ENCODE results near the gene EFHC1. TPM values are rescaled to one million over a fixed set of nuclear protein-coding genes. Genes with fewer than 3 reads are reported as not detected.
"Not testable (repeated sequence)": the region's sequence is repeated elsewhere in the genome, so short reads cannot be mapped to it uniquely, and the experiment has no call there.

The EFHC1 gene
- total RNA-seq, 1 experiment from 2014 or later = 26.9 TPM

GRCh38 chr6:52426667-52427066 lies 6.5 kb downstream of the EFHC1 start:
- ChIA-PET POLR2A (no interaction called here), CTCF (no interaction called here)
- Mint-ChIP-seq H3K4me3 (ENCODE audit: unreplicated experiment) (no peak overlapping the region), H3K36me3 (ENCODE audit: insufficient read depth, unreplicated experiment) (peaks cover 28% of the 10 kb centered on the region), H3K4me1 (ENCODE audit: insufficient read depth, unreplicated experiment) (peaks cover 11% of the 10 kb centered on the region), H3K27me3 (ENCODE audit: insufficient read depth, unreplicated experiment) (no peaks in the 10 kb centered on the region), H3K27ac (ENCODE audit: low read depth, unreplicated experiment) (no peak overlapping the region), H3K9me3 (ENCODE audit: unreplicated experiment) (no peaks in the 10 kb centered on the region)
- TF ChIP-seq CTCF (IDR thresholded peaks at IDR 0.05; ENCODE audit: unreplicated experiment) = no peak
- intact Hi-C loops (cut with micrococcal nuclease) = no loop called here
- no TSS peak for BruUV-seq (replicated peaks)
- no peak for DNase-seq (ENCODE audit: unreplicated experiment)

- not testable (repeated sequence) for H3K27ac Mint-ChIP-seq (ENCODE audit: low read depth, unreplicated experiment)
- H3K36me3 Mint-ChIP-seq (ENCODE audit: insufficient read depth, unreplicated experiment) = peaks cover 36% of the 10 kb centered on the region
These were observed 13.2 kb downstream of the EFHC1 start for GRCh38 chr6:52433294-52433693.

GRCh38 chr6:52435345-52435744 lies 15.2 kb downstream of the EFHC1 start:
- TF ChIP-seq CTCF (IDR thresholded peaks at IDR 0.05; ENCODE audit: unreplicated experiment) = no peak
- no TSS peak for BruUV-seq (replicated peaks)
- ChIA-PET CTCF (interaction anchor here (0.6 kb wide), 1 partner anchor 133 kb away, joined by 3 read pairs; no protein-coding TSS in a partner anchor), POLR2A (no interaction called here)
- peaks cover 18% of the 10 kb centered on the region for H3K36me3 Mint-ChIP-seq (ENCODE audit: insufficient read depth, unreplicated experiment)
- no peaks in the 10 kb centered on the region for H3K4me1 Mint-ChIP-seq (ENCODE audit: insufficient read depth, unreplicated experiment)
- H3K9me3 Mint-ChIP-seq (ENCODE audit: unreplicated experiment) = no peaks in the 10 kb centered on the region
- no peak for DNase-seq (ENCODE audit: unreplicated experiment)
- intact Hi-C loops (cut with micrococcal nuclease) = no loop called here
- H3K27me3 Mint-ChIP-seq (ENCODE audit: insufficient read depth, unreplicated experiment) = no peaks in the 10 kb centered on the region
- no peak overlapping the region for H3K27ac Mint-ChIP-seq (ENCODE audit: low read depth, unreplicated experiment)
- H3K4me3 Mint-ChIP-seq (ENCODE audit: unreplicated experiment) = no peak overlapping the region

More at GRCh38 chr6:52433294-52433693, 13.2 kb downstream of the EFHC1 start:
- CTCF ChIA-PET = interaction anchor here (0.6 kb wide), 1 partner anchor 36 kb away, joined by 3 read pairs; no protein-coding TSS in a partner anchor
- BruUV-seq (replicated peaks); H3K4me3 Mint-ChIP-seq (ENCODE audit: unreplicated experiment); intact Hi-C loops (cut with micrococcal nuclease); H3K4me1 Mint-ChIP-seq (ENCODE audit: insufficient read depth, unreplicated experiment); H3K27me3 Mint-ChIP-seq (ENCODE audit: insufficient read depth, unreplicated experiment); H3K9me3 Mint-ChIP-seq (ENCODE audit: unreplicated experiment); DNase-seq (ENCODE audit: unreplicated experiment): not testable (repeated sequence)
- POLR2A ChIA-PET = interaction anchor here (1.5 kb wide), 1 partner anchor 9 kb away, joined by 6 read pairs; no protein-coding TSS in a partner anchor

GRCh38 chr6:52438926-52439325 lies 18.8 kb downstream of the EFHC1 start:
- no peaks in the 10 kb centered on the region for H3K4me1 Mint-ChIP-seq (ENCODE audit: insufficient read depth, unreplicated experiment)
- DNase-seq (ENCODE audit: unreplicated experiment) = no peak
- H3K36me3 Mint-ChIP-seq (ENCODE audit: insufficient read depth, unreplicated experiment) = peaks cover 8% of the 10 kb centered on the region
- H3K27ac Mint-ChIP-seq (ENCODE audit: low read depth, unreplicated experiment) = no peak overlapping the region
- no peaks in the 10 kb centered on the region for H3K27me3 Mint-ChIP-seq (ENCODE audit: insufficient read depth, unreplicated experiment)
- H3K4me3 Mint-ChIP-seq (ENCODE audit: unreplicated experiment) = no peak overlapping the region
- H3K9me3 Mint-ChIP-seq (ENCODE audit: unreplicated experiment) = no peaks in the 10 kb centered on the region
- no TSS peak for BruUV-seq (replicated peaks)
- CTCF ChIA-PET = interaction anchor here (1.0 to 1.5 kb wide), 3 partner anchors 14 to 213 kb away, joined by 4 to 5 read pairs (median 4); no protein-coding TSS in a partner anchor
- POLR2A ChIA-PET = interaction anchor here (0.6 to 1.2 kb wide), 2 partner anchors 16 to 18 kb away, joined by 3 read pairs; no protein-coding TSS in a partner anchor
- no peak for TF ChIP-seq CTCF (IDR thresholded peaks at IDR 0.05; ENCODE audit: unreplicated experiment)
- intact Hi-C loops (cut with micrococcal nuclease) = no loop called here

Data from MCF 10A (cell line).